ENCODE measurements around the gene OTOGL.

DNA sequence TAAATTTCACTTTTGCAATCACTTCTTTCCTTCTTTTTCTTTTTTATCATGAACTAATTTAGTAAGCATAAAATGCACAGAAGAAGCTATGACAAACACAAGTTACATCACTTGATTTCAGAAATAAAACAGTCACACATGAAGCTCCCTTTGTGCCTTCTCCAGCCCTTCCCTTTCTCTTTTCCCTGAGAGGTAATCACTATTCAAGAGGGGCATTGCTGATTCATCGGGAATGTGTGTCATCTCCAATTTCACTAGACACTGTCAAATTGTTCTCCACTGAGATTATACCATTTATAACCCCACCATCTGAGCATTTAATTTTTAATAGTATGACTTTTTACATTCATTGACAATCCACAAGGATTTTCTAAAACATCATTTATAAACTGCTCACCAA, 253.1 kb downstream of the OTOGL start:
- TF ChIP-seq CTCF (IDR thresholded peaks at IDR 0.05) (no peak), POLR2A (IDR thresholded peaks at IDR 0.05) (no peak), EP300 (IDR thresholded peaks at IDR 0.05) (no peak)

All from ovary (tissue), 3 donors.